IPS DF 6.9 (cell line): ENCODE data around the gene NUP98.
"Not testable (repeated sequence)": the region's sequence is repeated elsewhere in the genome, so short reads cannot be mapped to it uniquely, and the experiment has no call there.

Experiments
- DNase-seq: peaks from one replicate; pipeline ENCODE4 v3.0.0-alpha.2; 2013; ENCODE audit warnings: low read depth, low spot score
- H3K27ac ChIP-seq: one replicate; pipeline ENCODE4 v1.5.1; 2013; ENCODE audit warnings: low read length, control low read depth
- H3K27me3 ChIP-seq: 2 replicates; pipeline ENCODE4 v1.6.1; 2013; ENCODE audit warnings: mild to moderate bottlenecking, low read length; ENCODE audit not compliant: control insufficient read depth, insufficient read depth
- H3K36me3 ChIP-seq: 2 replicates; pipeline ENCODE4 v1.6.1; 2013; ENCODE audit warnings: low read length; ENCODE audit not compliant: control insufficient read depth, insufficient read depth
- H3K4me1 ChIP-seq: 2 replicates; pipeline ENCODE4 v1.6.1; 2013; ENCODE audit warnings: low read length; ENCODE audit not compliant: control insufficient read depth, insufficient read depth
- H3K4me3 ChIP-seq: 2 replicates; pipeline ENCODE4 v1.5.1; 2013; ENCODE audit warnings: mild to moderate bottlenecking, low read length
- H3K9me3 ChIP-seq: 2 replicates; pipeline ENCODE4 v1.6.1; 2013; ENCODE audit warnings: low read length, inconsistent platforms; ENCODE audit not compliant: control insufficient read depth, insufficient read depth
- WGBS: extraction: QIAGEN DNeasy Blood & Tissue Kit; methylation state at CpG from one replicate; pipeline ENCODE4 v1.1.7; 2013; ENCODE audit warnings: mixed read lengths, missing lambda C conversion rate; ENCODE audit not compliant: insufficient read length, insufficient coverage; 5-methylcytosine and 5-hydroxymethylcytosine counted together

The NUP98 gene

GRCh38 chr11:3775736-3776406 lies 21.5 kb downstream of the NUP98 start:
- no peak for DNase-seq
- H3K36me3 ChIP-seq, result peaks cover 23% of the 10 kb centered on the region
- no peaks in the 10 kb centered on the region for H3K27me3 ChIP-seq
- H3K27ac ChIP-seq, result no peak overlapping the region
- H3K9me3 ChIP-seq, result no peaks in the 10 kb centered on the region
- H3K4me3 ChIP-seq, result no peak overlapping the region
- no peaks in the 10 kb centered on the region for H3K4me1 ChIP-seq
- WGBS, result no CpG with 5 or more reads among the region's 7 CpGs

DNA sequence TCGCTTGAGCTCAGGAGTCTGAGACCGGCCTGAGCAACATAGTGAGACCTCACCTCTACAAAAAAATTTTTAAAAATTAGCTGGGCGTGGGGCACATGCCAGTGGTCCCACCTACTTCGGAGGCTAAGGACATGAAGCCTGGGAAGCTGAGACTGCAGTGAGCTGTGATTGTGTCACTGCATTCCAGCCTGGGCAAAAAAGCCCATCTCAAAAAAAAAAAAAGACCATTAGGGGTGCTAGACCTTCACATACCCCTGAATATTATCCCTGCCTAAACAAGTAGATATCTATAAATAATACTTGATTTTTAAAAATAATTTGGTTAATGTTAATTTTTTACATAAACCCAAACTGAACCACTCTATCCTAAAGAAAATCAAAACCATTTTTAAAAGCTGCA lies 24.2 kb downstream of the NUP98 start:
- WGBS, result no CpG with 5 or more reads among the region's 4 CpGs
- H3K27me3 ChIP-seq, result no peaks in the 10 kb centered on the region
- H3K36me3 ChIP-seq, result peaks cover 23% of the 10 kb centered on the region; the same call in 1 of the 2 replicates
- no peak overlapping the region for H3K27ac ChIP-seq
- no peaks in the 10 kb centered on the region for H3K9me3 ChIP-seq
- no peak overlapping the region for H3K4me3 ChIP-seq
- DNase-seq, result no peak
- no peaks in the 10 kb centered on the region for H3K4me1 ChIP-seq

DNA sequence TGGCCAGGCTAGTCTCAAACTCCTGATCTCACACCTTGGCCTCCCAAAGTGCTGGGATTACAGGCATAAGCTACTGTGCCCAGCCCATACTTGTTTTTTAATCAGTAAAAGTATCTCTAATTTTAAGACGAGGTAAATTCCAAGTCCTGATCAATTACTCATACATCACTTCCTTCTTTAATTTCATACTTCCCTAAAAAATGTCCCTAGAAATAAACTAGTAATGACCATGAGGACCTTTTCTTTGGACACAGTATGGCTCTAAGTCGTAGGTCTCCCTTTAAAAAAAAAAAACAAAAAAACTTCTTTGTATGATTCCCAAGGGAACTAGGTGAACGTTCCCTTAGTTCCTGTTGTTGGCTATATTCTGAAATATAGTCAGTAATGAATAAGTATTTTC lies 29.8 kb downstream of the NUP98 start:
- 100% methylated on average over 1 of the region's 3 CpGs for WGBS
- DNase-seq, result no peak
- H3K27me3 ChIP-seq, result no peaks in the 10 kb centered on the region
- H3K27ac ChIP-seq, result no peak overlapping the region
- H3K4me3 ChIP-seq, result no peak overlapping the region
- no peaks in the 10 kb centered on the region for H3K9me3 ChIP-seq
- peaks cover 26% of the 10 kb centered on the region; the same call in 1 of the 2 replicates for H3K36me3 ChIP-seq
- H3K4me1 ChIP-seq, result no peaks in the 10 kb centered on the region

DNA sequence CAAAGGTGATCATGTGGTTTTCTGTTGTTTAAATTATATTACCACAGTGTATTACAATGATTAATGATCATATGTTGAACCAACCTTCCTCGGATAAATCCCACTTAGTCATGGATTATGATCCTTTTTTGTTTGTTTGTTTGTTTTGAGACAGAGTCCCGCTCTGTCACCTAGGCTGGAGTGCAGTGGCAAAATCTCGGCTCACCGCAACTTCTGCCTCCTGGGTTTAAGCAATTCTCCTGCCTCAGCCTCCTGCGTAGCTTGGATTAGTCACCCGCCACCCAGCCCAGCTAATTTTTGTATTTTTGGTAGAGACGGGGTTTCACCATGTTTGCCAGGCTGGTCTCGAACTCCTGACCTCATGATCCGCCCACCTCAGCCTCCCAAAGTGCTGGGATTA lies 30.5 kb downstream of the NUP98 start:
- H3K4me3 ChIP-seq, DNase-seq, H3K9me3 ChIP-seq, H3K27ac ChIP-seq, H3K27me3 ChIP-seq, H3K4me1 ChIP-seq: not testable (repeated sequence)
- no CpG with 5 or more reads among the region's 9 CpGs for WGBS
- H3K36me3 ChIP-seq, result peaks cover 23% of the 10 kb centered on the region; the same call in 1 of the 2 replicates

- H3K36me3 ChIP-seq, result peaks cover 16% of the 10 kb centered on the region; the same call in 1 of the 2 replicates
- no peak overlapping the region for H3K27ac ChIP-seq
- H3K27me3 ChIP-seq, result no peaks in the 10 kb centered on the region
- no peaks in the 10 kb centered on the region for H3K4me1 ChIP-seq
- WGBS, result no CpG with 5 or more reads among the region's 4 CpGs
- DNase-seq, result no peak
- H3K9me3 ChIP-seq, result no peaks in the 10 kb centered on the region
- H3K4me3 ChIP-seq, result no peak overlapping the region
Measured at GRCh38 chr11:3764266-3764665, 33.1 kb downstream of the NUP98 start.

DNA sequence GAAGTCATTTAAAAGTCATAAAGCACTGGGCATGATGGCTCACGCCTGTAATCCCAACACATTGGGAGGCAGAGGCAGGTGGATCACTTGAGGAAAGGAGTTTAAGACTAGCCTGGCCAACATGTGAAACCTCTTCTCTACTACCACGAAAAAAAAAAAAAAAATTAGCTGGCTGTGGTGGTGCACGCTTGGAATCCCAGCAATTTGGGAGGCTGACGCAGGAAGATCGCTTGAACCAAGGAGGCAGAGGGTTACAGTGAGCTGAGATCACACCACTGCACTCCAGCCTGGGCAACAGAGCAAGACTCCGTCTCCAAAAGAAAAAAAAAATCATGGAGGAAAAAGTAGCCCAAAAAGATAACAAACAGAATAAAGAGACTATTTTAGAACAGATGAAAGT lies 42.2 kb downstream of the NUP98 start:
- Histone ChIP-seq H3K36me3 (peaks cover 17% of the 10 kb centered on the region; the same call in 1 of the 2 replicates), H3K4me3 (no peak overlapping the region)
- WGBS, result no CpG with 5 or more reads among the region's 6 CpGs

DNA sequence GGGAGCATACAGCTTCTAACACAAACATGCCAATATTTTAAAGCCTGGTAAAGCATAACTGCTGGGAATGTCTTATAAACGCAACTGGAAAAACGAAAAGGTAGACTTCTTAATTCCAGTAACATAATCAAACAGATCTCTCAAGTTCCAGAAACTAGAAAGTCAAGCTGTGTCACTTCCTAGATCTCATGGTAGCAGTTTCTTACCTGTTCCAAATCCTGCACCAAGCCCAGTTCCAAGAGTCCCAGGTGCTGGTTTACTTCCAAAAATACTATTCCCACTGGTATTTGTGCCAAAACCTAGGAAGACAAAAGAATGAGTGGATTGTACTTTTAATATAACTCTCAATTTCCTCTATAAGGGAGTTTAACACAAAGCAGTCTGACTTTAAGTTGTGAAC lies 44.2 kb downstream of the NUP98 start:
- H3K27ac ChIP-seq, result no peak overlapping the region
- peaks cover 15% of the 10 kb centered on the region; the same call in 1 of the 2 replicates for H3K36me3 ChIP-seq
- H3K9me3 ChIP-seq, result no peaks in the 10 kb centered on the region
- H3K27me3 ChIP-seq, result no peaks in the 10 kb centered on the region
- H3K4me3 ChIP-seq, result no peak overlapping the region
- DNase-seq, result no peak
- H3K4me1 ChIP-seq, result no peaks in the 10 kb centered on the region
- WGBS, result no CpG with 5 or more reads among the region's 2 CpGs

More for the DNA sequence above, 42.2 kb downstream of the NUP98 start:
- Histone ChIP-seq H3K27ac (no peak overlapping the region), H3K9me3 (no peaks in the 10 kb centered on the region), H3K27me3 (no peaks in the 10 kb centered on the region), H3K4me1 (no peaks in the 10 kb centered on the region)
- DNase-seq, result no peak

- no peaks in the 10 kb centered on the region for H3K9me3 ChIP-seq
- H3K36me3 ChIP-seq, result peaks cover 10% of the 10 kb centered on the region; the same call in 1 of the 2 replicates
- WGBS, result no CpG with 5 or more reads among the region's 1 CpG
- H3K27me3 ChIP-seq, result no peaks in the 10 kb centered on the region
- no peak for DNase-seq
- no peaks in the 10 kb centered on the region for H3K4me1 ChIP-seq
- no peak overlapping the region for H3K4me3 ChIP-seq
- H3K27ac ChIP-seq, result no peak overlapping the region
Measured at GRCh38 chr11:3747704-3748103, 49.6 kb downstream of the NUP98 start.

DNA sequence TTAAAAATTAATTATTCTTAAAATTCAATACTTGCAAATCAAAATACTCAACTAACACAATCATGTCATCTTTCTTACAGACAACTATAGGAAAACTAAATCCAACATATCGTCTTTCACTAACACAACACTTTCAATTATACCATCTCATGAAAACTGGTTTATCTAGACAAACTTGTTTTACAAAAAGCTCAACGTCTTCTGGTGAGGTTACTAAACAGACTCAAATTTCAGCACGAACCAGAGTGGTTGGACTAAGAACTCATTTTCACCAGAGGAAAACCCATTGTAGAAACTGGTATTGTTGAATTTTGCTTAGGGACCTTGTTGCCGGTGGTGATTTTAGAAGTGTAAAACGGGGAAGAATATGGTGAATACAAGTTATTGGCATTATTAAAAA lies 52.2 kb downstream of the NUP98 start:
- Histone ChIP-seq H3K4me3 (no peak overlapping the region), H3K9me3 (no peaks in the 10 kb centered on the region), H3K27ac (no peak overlapping the region), H3K4me1 (no peaks in the 10 kb centered on the region), H3K36me3 (peaks cover 2% of the 10 kb centered on the region; the same call in 1 of the 2 replicates), H3K27me3 (no peaks in the 10 kb centered on the region)
- WGBS, result 99% methylated on average over 2 of the region's 5 CpGs
- no peak for DNase-seq

- no CpG with 5 or more reads among the region's 1 CpG for WGBS
- H3K36me3 ChIP-seq, result peaks cover 7% of the 10 kb centered on the region; the same call in 1 of the 2 replicates
- no peaks in the 10 kb centered on the region for H3K4me1 ChIP-seq
- no peaks in the 10 kb centered on the region for H3K9me3 ChIP-seq
- H3K27ac ChIP-seq, result no peak overlapping the region
- no peak for DNase-seq
- no peaks in the 10 kb centered on the region for H3K27me3 ChIP-seq
- H3K4me3 ChIP-seq, result no peak overlapping the region
Measured at GRCh38 chr11:3738723-3739122, 58.6 kb downstream of the NUP98 start.

GRCh38 chr11:3738241-3738640 lies 59.1 kb downstream of the NUP98 start:
- Histone ChIP-seq H3K27ac (no peak overlapping the region), H3K4me3 (no peak overlapping the region), H3K9me3 (no peaks in the 10 kb centered on the region), H3K36me3 (peaks cover 9% of the 10 kb centered on the region; the same call in 1 of the 2 replicates), H3K4me1 (no peaks in the 10 kb centered on the region), H3K27me3 (no peaks in the 10 kb centered on the region)
- no CpG with 5 or more reads among the region's 1 CpG for WGBS
- no peak for DNase-seq
